ENCODE data around the gene ZDHHC18. TPM values are rescaled to one million over a fixed set of nuclear protein-coding genes. Genes with fewer than 3 reads are reported as not detected.
A peak's percentile ranks its signal among the peaks of the same experiment; 100 is the strongest.

The ZDHHC18 gene
- total RNA-seq, 1 donor from 2014 or later: 22.3 TPM

GRCh38 chr1:26861286-26861701, 34.8 kb downstream of the ZDHHC18 start:
- Mint-ChIP-seq H3K4me3 (ENCODE audit: unreplicated experiment) (peak overlapping the region; percentile 27), H3K9me3 (ENCODE audit: unreplicated experiment) (peaks cover 3% of the 10 kb centered on the region), H3K36me3 (ENCODE audit: low read depth, unreplicated experiment) (peaks cover under 1% of the 10 kb centered on the region), H3K4me1 (ENCODE audit: low read depth, unreplicated experiment) (peaks cover 9% of the 10 kb centered on the region), H3K27me3 (ENCODE audit: low read depth, unreplicated experiment) (no peaks in the 10 kb centered on the region), H3K27ac (ENCODE audit: unreplicated experiment) (peak overlapping the region; percentile 20)
- FAIRE-seq (no peak), DNase-seq (ENCODE audit: low read depth) (no peak)
- no peaks in the 10 kb centered on the region for H4K20me1 ChIP-seq (ENCODE audit: insufficient read depth, low read length)
- H3K36me3 ChIP-seq (ENCODE audit: insufficient read depth, low read length): no peaks in the 10 kb centered on the region
- H3K4me3 ChIP-seq (ENCODE audit: insufficient read depth, low read depth, low read length): no peak overlapping the region
- no peak overlapping the region for H3K9ac ChIP-seq (ENCODE audit: low read length)
- H2AFZ ChIP-seq (ENCODE audit: low read depth, low read length): peak overlapping the region; percentile 8
- TF ChIP-seq EZH2 (IDR thresholded peaks at IDR 0.05; ENCODE audit: insufficient read depth, low read length) (no peak), CTCF (IDR thresholded peaks at IDR 0.05; ENCODE audit: insufficient read depth, low read depth, low read length) (no peak)
- no peaks in the 10 kb centered on the region for H3K27me3 ChIP-seq (ENCODE audit: insufficient read depth, low read length)
- no peaks in the 10 kb centered on the region for H3K79me2 ChIP-seq (ENCODE audit: insufficient read depth, low read length)
- no peak overlapping the region for H3K27ac ChIP-seq (ENCODE audit: low read depth, low read length)
- no peak overlapping the region for H3K4me2 ChIP-seq (ENCODE audit: low read length)
- no peaks in the 10 kb centered on the region for H3K9me3 ChIP-seq (ENCODE audit: insufficient read depth, low read depth, low read length)
- peaks cover 13% of the 10 kb centered on the region for H3K4me1 ChIP-seq (ENCODE audit: insufficient read depth, low read length)

- no peak overlapping the region for H3K27ac ChIP-seq (ENCODE audit: low read depth, low read length)
- no peak for FAIRE-seq
- Mint-ChIP-seq H3K27me3 (ENCODE audit: low read depth, unreplicated experiment) (no peaks in the 10 kb centered on the region), H3K4me1 (ENCODE audit: low read depth, unreplicated experiment) (peaks cover 9% of the 10 kb centered on the region), H3K9me3 (ENCODE audit: unreplicated experiment) (peaks cover 3% of the 10 kb centered on the region), H3K36me3 (ENCODE audit: low read depth, unreplicated experiment) (no peaks in the 10 kb centered on the region), H3K27ac (ENCODE audit: unreplicated experiment) (peak overlapping the region; percentile 20), H3K4me3 (ENCODE audit: unreplicated experiment) (no peak overlapping the region)
- no peak for TF ChIP-seq EZH2 (IDR thresholded peaks at IDR 0.05; ENCODE audit: insufficient read depth, low read length)
- TF ChIP-seq CTCF (IDR thresholded peaks at IDR 0.05; ENCODE audit: insufficient read depth, low read depth, low read length): no peak
- DNase-seq (ENCODE audit: low read depth): no peak
- no peaks in the 10 kb centered on the region for H3K27me3 ChIP-seq (ENCODE audit: insufficient read depth, low read length)
- no peaks in the 10 kb centered on the region for H3K79me2 ChIP-seq (ENCODE audit: insufficient read depth, low read length)
- H2AFZ ChIP-seq (ENCODE audit: low read depth, low read length): no peak overlapping the region
- no peaks in the 10 kb centered on the region for H3K9me3 ChIP-seq (ENCODE audit: insufficient read depth, low read depth, low read length)
- no peak overlapping the region for H3K9ac ChIP-seq (ENCODE audit: low read length)
- H3K4me3 ChIP-seq (ENCODE audit: insufficient read depth, low read depth, low read length): no peak overlapping the region
- peaks cover 13% of the 10 kb centered on the region for H3K4me1 ChIP-seq (ENCODE audit: insufficient read depth, low read length)
- no peaks in the 10 kb centered on the region for H3K36me3 ChIP-seq (ENCODE audit: insufficient read depth, low read length)
- H3K4me2 ChIP-seq (ENCODE audit: low read length): no peak overlapping the region
- H4K20me1 ChIP-seq (ENCODE audit: insufficient read depth, low read length): no peaks in the 10 kb centered on the region
Measured at GRCh38 chr1:26861889-26862378, 35.4 kb downstream of the ZDHHC18 start.
